Neural cell (in vitro differentiated cells): ENCODE measurements around the gene C1QTNF4. TPM values are rescaled to one million over a fixed set of nuclear protein-coding genes. Genes with fewer than 3 reads are reported as not detected.

Source experiments
- H2AFZ ChIP-seq: fragments of 200-600, 300-800 bp; sonication (generic), shearing (Covaris generic); 2 replicates; pipeline ENCODE4 v1.6.0; 2014; ENCODE audit warnings: low read depth, mild to moderate bottlenecking, antibody characterized with exemption, low read length, moderate library complexity
- H3F3A ChIP-seq: fragments of 200-600 bp; shearing (Covaris generic); 2 replicates; pipeline ENCODE4 v1.6.1; 2016; ENCODE audit warnings: mild to moderate bottlenecking, moderate library complexity, mixed read lengths, antibody characterized with exemption, low read length; ENCODE audit not compliant: insufficient read depth, poor library complexity, severe bottlenecking
- H3K27ac ChIP-seq: fragments of 200-600, 300-800 bp; sonication (generic), shearing (Covaris generic); 2 replicates; pipeline ENCODE4 v1.5.1; 2014; ENCODE audit warnings: mild to moderate bottlenecking, low read length, moderate library complexity
- H3K27me3 ChIP-seq: fragments of 300-800, 200-600 bp; sonication (generic), shearing (Covaris generic); 2 replicates; pipeline ENCODE4 v1.6.0; 2014; ENCODE audit warnings: mild to moderate bottlenecking, low read depth, low read length, moderate library complexity; ENCODE audit not compliant: insufficient read depth
- H3K36me3 ChIP-seq: fragments of 300-800, 200-600 bp; sonication (generic), shearing (Covaris generic); 2 replicates; pipeline ENCODE4 v1.5.1; 2014; ENCODE audit warnings: mild to moderate bottlenecking, antibody characterized with exemption, low read length, moderate library complexity; ENCODE audit not compliant: insufficient read depth
- H3K4me2 ChIP-seq: fragments of 300-800, 200-600 bp; sonication (generic), shearing (Covaris generic); 2 replicates; pipeline ENCODE4 v1.6.0; 2014; ENCODE audit warnings: mild to moderate bottlenecking, low read length
- H3K4me3 ChIP-seq: fragments of 300-800, 200-600 bp; sonication (generic), shearing (Covaris generic); 2 replicates; pipeline ENCODE4 v1.5.1; 2014; ENCODE audit warnings: mild to moderate bottlenecking, low read length, moderate library complexity
- H3K79me2 ChIP-seq: fragments of 200-600 bp; shearing (Covaris generic); replicated peaks from 2 replicates; pipeline ENCODE4 v1.6.0; 2014; ENCODE audit warnings: mild to moderate bottlenecking, low read length, moderate library complexity; ENCODE audit not compliant: insufficient read depth
- H3K9ac ChIP-seq: fragments of 300-800, 200-600 bp; sonication (generic), shearing (Covaris generic); 2 replicates; pipeline ENCODE4 v1.6.1; 2016; ENCODE audit warnings: mild to moderate bottlenecking, low read length, mixed read lengths
- H3K9me2 ChIP-seq: fragments of 200-600 bp; shearing (Covaris generic); 2 replicates; pipeline ENCODE4 v1.6.1; 2016; ENCODE audit warnings: mild to moderate bottlenecking, low read length, mixed read lengths; ENCODE audit not compliant: insufficient read depth
- H3K9me3 ChIP-seq: fragments of 200-600, 300-800 bp; sonication (generic), shearing (Covaris generic); 2 replicates; pipeline ENCODE4 v1.6.1; 2016; ENCODE audit warnings: mild to moderate bottlenecking, mixed run types, low read length, moderate library complexity, mixed read lengths
- H4K20me1 ChIP-seq: fragments of 200-600 bp; shearing (Covaris generic); 2 replicates; pipeline ENCODE4 v1.6.1; 2016; ENCODE audit warnings: mild to moderate bottlenecking, mixed run types; ENCODE audit not compliant: insufficient read depth
- CTCF ChIP-seq: fragments of 450-650 bp; IDR thresholded peaks from 2 replicates; pipeline ENCODE4 v1.5.1; 2014; ENCODE audit warnings: antibody characterized with exemption, mild to moderate bottlenecking, moderate library complexity; ENCODE audit not compliant: poor library complexity, severe bottlenecking
- EP300 ChIP-seq: fragments of 450-650 bp; conservative IDR thresholded peaks from 2 replicates; pipeline ENCODE4 v1.6.1; 2014; ENCODE audit warnings: antibody characterized with exemption, mild to moderate bottlenecking, moderate library complexity; ENCODE audit not compliant: poor library complexity, severe bottlenecking
- EZH2 ChIP-seq: fragments of 200-600, 300-800 bp; shearing (Covaris generic), sonication (generic); IDR thresholded peaks from 2 replicates; pipeline ENCODE4 v1.6.1; 2014; ENCODE audit warnings: antibody characterized with exemption, low read length, borderline replicate concordance, mild to moderate bottlenecking; ENCODE audit not compliant: insufficient read depth, poor library complexity, severe bottlenecking
- MXI1 ChIP-seq: fragments of 450-650 bp; conservative IDR thresholded peaks from 2 replicates; pipeline ENCODE4 v1.6.1; 2014; ENCODE audit warnings: antibody characterized with exemption, mild to moderate bottlenecking; ENCODE audit not compliant: poor library complexity, severe bottlenecking
- POLR2AphosphoS5 ChIP-seq: IDR thresholded peaks from 2 replicates; pipeline ENCODE4 v1.6.1; 2012
- RAD21 ChIP-seq: fragments of 450-650 bp; conservative IDR thresholded peaks from 2 replicates; pipeline ENCODE4 v1.6.1; 2014; ENCODE audit warnings: antibody characterized with exemption, mild to moderate bottlenecking, moderate library complexity
- REST ChIP-seq: IDR thresholded peaks from 2 replicates; pipeline ENCODE4 v1.6.1; 2012; ENCODE audit warnings: borderline replicate concordance
- SMC3 ChIP-seq: fragments of 450-650 bp; conservative IDR thresholded peaks from 2 replicates; pipeline ENCODE4 v1.6.1; 2014; ENCODE audit warnings: antibody characterized with exemption, mild to moderate bottlenecking, moderate library complexity; ENCODE audit not compliant: poor library complexity
- TAF1 ChIP-seq: IDR thresholded peaks from 2 replicates; pipeline ENCODE4 v1.6.1; 2012; ENCODE audit warnings: low read depth
- polyA plus RNA-seq: library from polyadenylated mRNA; depleted of rRNA; stranded (reverse); fragments of >200 nt; gene quantifications from 2 replicates; pipeline ENCODE4 v1.2.3, GENCODE V29; 2014

Gene C1QTNF4
- polyA plus RNA-seq, 1 donor from 2014 or later, result 16.4 TPM

DNA sequence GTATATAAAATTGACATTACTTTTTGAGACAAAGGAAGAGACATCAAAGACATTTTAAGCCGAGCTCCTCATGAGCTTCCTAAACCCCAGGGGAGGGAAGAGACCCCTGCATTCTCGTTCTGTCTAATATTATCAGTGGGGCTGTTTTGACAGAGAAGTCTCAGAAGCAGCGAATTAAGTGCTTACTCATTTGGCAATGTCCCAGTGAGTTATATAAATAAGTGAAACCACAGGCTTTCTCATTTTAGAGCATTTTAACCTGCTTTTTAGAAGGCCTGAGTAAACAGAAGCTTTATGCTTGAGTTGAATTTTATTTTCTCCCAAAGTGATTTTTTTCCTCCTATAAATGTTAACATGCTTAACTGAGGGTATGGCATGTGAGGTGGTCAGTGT lies 23.2 kb upstream of the C1QTNF4 start:
- Histone ChIP-seq H3K79me2 (no peaks in the 10 kb centered on the region), H3K9ac (no peak overlapping the region), H2AFZ (no peak overlapping the region), H3K9me3 (no peaks in the 10 kb centered on the region), H3K4me3 (no peak overlapping the region), H3K9me2 (no peaks in the 10 kb centered on the region), H4K20me1 (no peaks in the 10 kb centered on the region), H3K27me3 (no peaks in the 10 kb centered on the region), H3K27ac (no peak overlapping the region), H3K4me2 (no peak overlapping the region), H3F3A (no peaks in the 10 kb centered on the region), H3K36me3 (no peaks in the 10 kb centered on the region)
- no peak for TF ChIP-seq RAD21
- TF ChIP-seq SMC3, result no peak
- TF ChIP-seq EP300, result no peak
- no peak for TF ChIP-seq TAF1
- no peak for TF ChIP-seq EZH2
- no peak for TF ChIP-seq MXI1

- Histone ChIP-seq H3K9me3 (no peaks in the 10 kb centered on the region), H3K4me3 (no peak overlapping the region), H3K27ac (no peak overlapping the region), H3K79me2 (no peaks in the 10 kb centered on the region), H3K9me2 (no peaks in the 10 kb centered on the region), H3K36me3 (no peaks in the 10 kb centered on the region), H4K20me1 (no peaks in the 10 kb centered on the region), H3F3A (no peaks in the 10 kb centered on the region), H3K27me3 (no peaks in the 10 kb centered on the region), H2AFZ (no peak overlapping the region), H3K9ac (no peak overlapping the region), H3K4me2 (no peak overlapping the region)
- TF ChIP-seq REST (no peak), SMC3 (peak; percentile 79), EP300 (no peak), CTCF (peak; percentile 74), TAF1 (no peak), POLR2AphosphoS5 (no peak), MXI1 (no peak), RAD21 (peak; percentile 81)
Observed at GRCh38 chr11:47616726-47617416, 22.7 kb upstream of the C1QTNF4 start.
